22Rv1 (cell line): ENCODE data around the gene RPS6KB2.

Experiments used
- H3K27ac ChIP-seq: fragments of 450-650 bp; 2 replicates; pipeline ENCODE4 v1.5.1; 2017
- ZFX ChIP-seq: fragments of 450-650 bp; IDR thresholded peaks from 2 replicates; pipeline ENCODE4 v1.6.1; 2017; ENCODE audit warnings: antibody characterized with exemption, borderline replicate concordance
- TF ChIP-seq, protein P1 (sequence below): fragments of 450-650 bp; IDR thresholded peaks from 2 replicates; pipeline ENCODE4 v1.5.1; 2017; ENCODE audit warnings: mild to moderate bottlenecking

The RPS6KB2 gene

DNA sequence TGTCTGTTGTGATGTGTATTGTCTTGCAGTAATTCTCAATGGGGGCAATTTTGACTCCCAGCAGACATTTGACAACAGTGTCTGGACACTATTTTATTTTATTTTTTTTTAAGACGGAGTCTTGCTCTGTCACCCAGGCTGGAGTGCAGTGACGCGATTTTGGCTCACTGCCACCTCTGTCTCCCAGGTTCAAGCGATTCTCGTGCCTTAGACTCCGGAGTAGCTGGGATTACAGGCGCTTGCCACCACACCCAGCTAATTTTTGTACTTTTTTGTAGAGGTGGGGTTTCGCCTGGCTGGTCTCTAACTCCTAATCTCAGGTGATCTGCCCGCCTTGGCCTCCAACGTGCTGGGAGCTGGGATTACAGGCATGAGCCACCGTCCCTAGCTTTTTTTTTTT lies 1.4 kb downstream of the RPS6KB2 start:
- peak overlapping the region; percentile 82 for H3K27ac ChIP-seq
- no peak for TF ChIP-seq ZFX
- TF ChIP-seq, protein P1, sequence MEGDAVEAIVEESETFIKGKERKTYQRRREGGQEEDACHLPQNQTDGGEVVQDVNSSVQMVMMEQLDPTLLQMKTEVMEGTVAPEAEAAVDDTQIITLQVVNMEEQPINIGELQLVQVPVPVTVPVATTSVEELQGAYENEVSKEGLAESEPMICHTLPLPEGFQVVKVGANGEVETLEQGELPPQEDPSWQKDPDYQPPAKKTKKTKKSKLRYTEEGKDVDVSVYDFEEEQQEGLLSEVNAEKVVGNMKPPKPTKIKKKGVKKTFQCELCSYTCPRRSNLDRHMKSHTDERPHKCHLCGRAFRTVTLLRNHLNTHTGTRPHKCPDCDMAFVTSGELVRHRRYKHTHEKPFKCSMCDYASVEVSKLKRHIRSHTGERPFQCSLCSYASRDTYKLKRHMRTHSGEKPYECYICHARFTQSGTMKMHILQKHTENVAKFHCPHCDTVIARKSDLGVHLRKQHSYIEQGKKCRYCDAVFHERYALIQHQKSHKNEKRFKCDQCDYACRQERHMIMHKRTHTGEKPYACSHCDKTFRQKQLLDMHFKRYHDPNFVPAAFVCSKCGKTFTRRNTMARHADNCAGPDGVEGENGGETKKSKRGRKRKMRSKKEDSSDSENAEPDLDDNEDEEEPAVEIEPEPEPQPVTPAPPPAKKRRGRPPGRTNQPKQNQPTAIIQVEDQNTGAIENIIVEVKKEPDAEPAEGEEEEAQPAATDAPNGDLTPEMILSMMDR = no peak

DNA sequence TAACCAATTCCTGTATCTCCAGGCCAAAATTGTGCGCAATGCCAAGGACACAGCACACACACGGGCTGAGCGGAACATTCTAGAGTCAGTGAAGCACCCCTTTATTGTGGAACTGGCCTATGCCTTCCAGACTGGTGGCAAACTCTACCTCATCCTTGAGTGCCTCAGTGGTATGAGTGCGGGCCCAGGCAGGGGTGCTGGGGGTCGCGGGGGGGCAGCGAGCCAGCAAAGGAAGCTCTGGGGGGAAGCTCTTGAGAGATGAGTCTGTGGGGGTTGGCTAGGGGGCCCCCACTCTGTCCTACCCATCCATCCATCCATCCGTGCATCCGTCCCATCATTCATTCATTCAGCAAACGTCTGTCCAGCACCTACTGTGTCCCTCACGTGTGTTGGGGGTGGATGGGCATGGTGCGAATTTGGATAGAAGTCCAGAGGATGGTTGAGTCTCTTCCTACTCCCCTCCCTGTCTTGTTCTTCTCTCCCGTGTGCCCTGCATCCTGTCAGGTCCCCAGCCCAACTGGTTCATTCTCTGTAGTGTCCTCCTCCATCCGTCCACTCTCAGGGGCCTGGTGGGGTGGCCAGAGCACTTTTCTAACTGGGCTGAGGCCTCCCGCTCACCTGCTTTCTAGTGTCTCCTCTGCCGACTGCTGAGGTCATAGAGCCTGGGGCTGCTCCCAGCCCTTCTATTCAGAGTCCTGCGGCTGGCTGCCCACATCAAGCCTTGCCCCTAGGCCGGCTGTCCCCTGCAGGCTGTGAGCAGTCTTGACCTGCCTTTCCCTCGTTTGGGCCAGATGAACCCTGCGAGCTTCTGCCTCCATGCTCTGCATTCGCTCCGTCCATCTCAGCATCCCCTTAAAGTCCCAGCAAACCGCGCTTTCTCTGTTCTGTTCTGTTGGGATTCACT lies 3.3 kb downstream of the RPS6KB2 start:
- TF ChIP-seq, protein P1 = no peak
- no peak for TF ChIP-seq ZFX

DNA sequence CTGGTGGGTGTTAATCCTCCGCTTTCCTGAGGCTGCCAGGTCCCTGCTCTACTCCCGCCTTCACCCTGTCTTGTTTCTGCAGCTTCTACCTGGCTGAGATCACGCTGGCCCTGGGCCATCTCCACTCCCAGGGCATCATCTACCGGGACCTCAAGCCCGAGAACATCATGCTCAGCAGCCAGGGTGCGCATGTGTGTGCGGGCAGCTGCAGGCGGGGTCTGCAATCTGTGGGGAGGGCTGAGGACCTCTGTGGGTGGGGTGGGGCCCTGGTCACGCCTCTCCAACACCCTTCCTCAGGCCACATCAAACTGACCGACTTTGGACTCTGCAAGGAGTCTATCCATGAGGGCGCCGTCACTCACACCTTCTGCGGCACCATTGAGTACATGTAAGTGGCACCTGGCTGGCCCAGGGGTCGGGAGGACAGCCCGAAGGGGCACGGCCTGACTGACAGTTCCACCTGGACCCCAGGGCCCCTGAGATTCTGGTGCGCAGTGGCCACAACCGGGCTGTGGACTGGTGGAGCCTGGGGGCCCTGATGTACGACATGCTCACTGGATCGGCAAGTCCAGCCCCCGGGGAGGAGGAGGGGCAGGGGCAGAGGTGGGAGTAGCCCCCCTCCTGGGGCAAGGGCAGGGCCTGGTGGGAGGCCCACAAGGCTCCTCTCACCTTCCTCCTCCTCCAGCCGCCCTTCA lies 4.5 kb downstream of the RPS6KB2 start:
- H3K27ac ChIP-seq = 0 out of 2 replicates have a peak overlapping the region, but pooled peaks have one; percentile 13
- TF ChIP-seq, protein P1 = no peak
- no peak for TF ChIP-seq ZFX

More for the DNA sequence above, 3.3 kb downstream of the RPS6KB2 start:
- H3K27ac ChIP-seq = no peak overlapping the region

DNA sequence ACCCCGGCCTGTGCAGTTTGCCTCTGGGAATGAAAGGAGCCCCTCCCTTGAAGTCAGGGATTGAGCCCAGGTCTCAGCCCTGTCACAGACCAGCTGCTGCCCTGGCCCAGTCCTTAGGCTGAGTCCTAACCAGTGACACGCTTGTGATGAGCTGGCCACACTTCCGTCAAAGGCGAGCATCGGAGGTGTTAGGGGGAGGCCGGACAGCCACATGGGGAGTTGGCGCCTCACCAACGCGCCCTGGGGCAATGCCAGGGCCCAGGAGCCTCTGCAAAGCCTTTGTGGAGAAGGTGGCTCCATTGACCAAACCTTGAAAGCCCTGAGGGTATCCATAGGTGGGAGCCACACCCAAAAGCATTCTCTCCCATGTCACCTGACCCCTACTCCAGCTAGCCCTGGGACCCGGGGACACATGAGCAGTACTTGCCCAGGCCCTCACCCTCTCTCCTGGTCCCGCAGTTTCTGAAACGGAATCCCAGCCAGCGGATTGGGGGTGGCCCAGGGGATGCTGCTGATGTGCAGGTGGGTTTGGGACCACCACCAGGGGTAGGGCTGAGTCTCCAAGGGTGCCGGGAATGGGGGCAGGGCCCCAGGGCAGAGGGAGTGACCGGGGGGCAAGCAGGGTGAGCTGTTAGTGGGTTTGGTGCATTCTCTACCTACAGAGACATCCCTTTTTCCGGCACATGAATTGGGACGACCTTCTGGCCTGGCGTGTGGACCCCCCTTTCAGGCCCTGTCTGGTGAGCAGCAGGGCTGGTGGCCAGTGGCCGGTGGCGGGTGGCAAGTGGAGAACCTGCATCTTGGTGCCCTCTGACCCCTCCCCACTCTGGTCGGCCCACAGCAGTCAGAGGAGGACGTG lies 5.5 kb downstream of the RPS6KB2 start:
- no peak for TF ChIP-seq ZFX
- TF ChIP-seq, protein P1 = no peak

DNA sequence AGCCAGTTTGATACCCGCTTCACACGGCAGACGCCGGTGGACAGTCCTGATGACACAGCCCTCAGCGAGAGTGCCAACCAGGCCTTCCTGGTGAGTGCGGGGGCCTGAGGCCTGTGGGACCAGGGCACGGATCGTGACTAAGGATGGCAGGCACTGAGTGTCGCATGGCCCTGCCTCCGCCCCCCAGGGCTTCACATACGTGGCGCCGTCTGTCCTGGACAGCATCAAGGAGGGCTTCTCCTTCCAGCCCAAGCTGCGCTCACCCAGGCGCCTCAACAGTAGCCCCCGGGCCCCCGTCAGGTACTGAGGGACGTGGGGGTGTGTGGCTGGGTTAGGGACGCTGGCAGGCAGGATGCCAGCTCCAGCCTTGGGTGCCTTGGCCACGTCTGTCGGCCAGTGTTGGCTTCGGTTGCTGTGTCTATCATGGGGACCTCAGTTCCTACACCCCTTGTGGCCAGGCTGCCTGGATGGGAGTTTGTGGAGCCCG lies 6.1 kb downstream of the RPS6KB2 start:
- TF ChIP-seq ZFX = no peak
- TF ChIP-seq, protein P1 = no peak
- H3K27ac ChIP-seq = 0 out of 2 replicates have a peak overlapping the region, but pooled peaks have one; percentile 3

More for the DNA sequence above, 5.5 kb downstream of the RPS6KB2 start:
- 0 out of 2 replicates have a peak overlapping the region, but pooled peaks have one; percentile 13 for H3K27ac ChIP-seq

DNA sequence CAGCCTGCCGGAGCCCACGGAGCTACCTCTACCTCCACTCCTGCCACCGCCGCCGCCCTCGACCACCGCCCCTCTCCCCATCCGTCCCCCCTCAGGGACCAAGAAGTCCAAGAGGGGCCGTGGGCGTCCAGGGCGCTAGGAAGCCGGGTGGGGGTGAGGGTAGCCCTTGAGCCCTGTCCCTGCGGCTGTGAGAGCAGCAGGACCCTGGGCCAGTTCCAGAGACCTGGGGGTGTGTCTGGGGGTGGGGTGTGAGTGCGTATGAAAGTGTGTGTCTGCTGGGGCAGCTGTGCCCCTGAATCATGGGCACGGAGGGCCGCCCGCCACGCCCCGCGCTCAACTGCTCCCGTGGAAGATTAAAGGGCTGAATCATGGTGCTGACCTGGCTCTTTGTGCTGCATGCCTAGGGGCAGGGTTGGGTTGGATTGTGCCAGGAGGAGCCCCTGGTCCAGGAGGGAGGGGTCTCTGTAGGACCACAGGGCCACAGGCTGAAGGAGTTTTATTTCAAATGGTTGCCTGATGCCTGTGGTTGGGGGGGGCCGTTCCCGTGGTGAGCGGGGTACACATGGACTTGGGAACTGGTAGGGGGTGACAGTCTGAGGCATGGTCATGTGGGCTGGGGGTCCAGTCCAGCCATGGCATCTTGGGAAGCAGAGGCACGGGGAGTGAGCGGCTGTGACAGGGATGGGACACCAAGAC lies 6.9 kb downstream of the RPS6KB2 start:
- 0 out of 2 replicates have a peak overlapping the region, but pooled peaks have one; percentile 3 for H3K27ac ChIP-seq
- no peak for TF ChIP-seq ZFX
- TF ChIP-seq, protein P1 = no peak
